Fibroblast of villous mesenchyme (primary cell): ENCODE measurements around the gene MEIKIN. TPM values are rescaled to one million over a fixed set of nuclear protein-coding genes. Genes with fewer than 3 reads are reported as not detected.
"Not testable (repeated sequence)": the region's sequence is repeated elsewhere in the genome, so short reads cannot be mapped to it uniquely, and the experiment has no call there.

Experiments used
- DNase-seq: peaks from one replicate; pipeline ENCODE4 v3.0.0-alpha.2; 2010; ENCODE audit warnings: low read depth
- H3K4me3 ChIP-seq: 2 replicates; pipeline ENCODE4 v1.5.1; 2011; ENCODE audit warnings: low read depth, mild to moderate bottlenecking, low read length
- CTCF ChIP-seq: IDR thresholded peaks from 2 replicates; pipeline ENCODE4 v1.5.1; 2012; ENCODE audit warnings: low read depth, mild to moderate bottlenecking, low read length; ENCODE audit not compliant: insufficient read depth
- total RNA-seq: library from RNA; depleted of rRNA; stranded (reverse); fragments of >200 nt; gene quantifications from 2 replicates; pipeline ENCODE4 v1.2.3, GENCODE V29; 2012

The MEIKIN gene
- total RNA-seq, 1 donor = not detected

- DNase-seq = no peak
- H3K4me3 ChIP-seq = no peak overlapping the region
- no peak for TF ChIP-seq CTCF
Observed at GRCh38 chr5:131855452-131855851, 90.0 kb downstream of the MEIKIN start.

GRCh38 chr5:131854134-131854533 is 91.3 kb downstream of the MEIKIN start:
- TF ChIP-seq CTCF = no peak
- H3K4me3 ChIP-seq = no peak overlapping the region
- peak; percentile 23 for DNase-seq

GRCh38 chr5:131848662-131849061 is 96.8 kb downstream of the MEIKIN start:
- no peak for DNase-seq
- TF ChIP-seq CTCF = no peak

GRCh38 chr5:131846536-131846935 is 98.9 kb downstream of the MEIKIN start:
- TF ChIP-seq CTCF = no peak
- no peak overlapping the region for H3K4me3 ChIP-seq
- DNase-seq = no peak

More at GRCh38 chr5:131848662-131849061, 96.8 kb downstream of the MEIKIN start:
- H3K4me3 ChIP-seq = no peak overlapping the region

- TF ChIP-seq CTCF = no peak
- H3K4me3 ChIP-seq = no peak overlapping the region
- no peak for DNase-seq
Observed at GRCh38 chr5:131845828-131846227, 99.6 kb downstream of the MEIKIN start.

- H3K4me3 ChIP-seq, DNase-seq: not testable (repeated sequence)
Observed at GRCh38 chr5:131842971-131843370, 102.5 kb downstream of the MEIKIN start.

- DNase-seq, H3K4me3 ChIP-seq: not testable (repeated sequence)
Observed at GRCh38 chr5:131832702-131833101, 112.8 kb downstream of the MEIKIN start.

- DNase-seq = peak; percentile 72
- no peak for TF ChIP-seq CTCF
- H3K4me3 ChIP-seq = no peak overlapping the region
Observed at GRCh38 chr5:131825404-131826013, 120.0 kb downstream of the MEIKIN start.
